Measurements from ENCODE around the gene PTPRN2. TPM values are rescaled to one million over a fixed set of nuclear protein-coding genes. Genes with fewer than 3 reads are reported as not detected.

Gene PTPRN2
- polyA plus RNA-seq, 2 donors: 0.37 to 0.40 TPM

DNA sequence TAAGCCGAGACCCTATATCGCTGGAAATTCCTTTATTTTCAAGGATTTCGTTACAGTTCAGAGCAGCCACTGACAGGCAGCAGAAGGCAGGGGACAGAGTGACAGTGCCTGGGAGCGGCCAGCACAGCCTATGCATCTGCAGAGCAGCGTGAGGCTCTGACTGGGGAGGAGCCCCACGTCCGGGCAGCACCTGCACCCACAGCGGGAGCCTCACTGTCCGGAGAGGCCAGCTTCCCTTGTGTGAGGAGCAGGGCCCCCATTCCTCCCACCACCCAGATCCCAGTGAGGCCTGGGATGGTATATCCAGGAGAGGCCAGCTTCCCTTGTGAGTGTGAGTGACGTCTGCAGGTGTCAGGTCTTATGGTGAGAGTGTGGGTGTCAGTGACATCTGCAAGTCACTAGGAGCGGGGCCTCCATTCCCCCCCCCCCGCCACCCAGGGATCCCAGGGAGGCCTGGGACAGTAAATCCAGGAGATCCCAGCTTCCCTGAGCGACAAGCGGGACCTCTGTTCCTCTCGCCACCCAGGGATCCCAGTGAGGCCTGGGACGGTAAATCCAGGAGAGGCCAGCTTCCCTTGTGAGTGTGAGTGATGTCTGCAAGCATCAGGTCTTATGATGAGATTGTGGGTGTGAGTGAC, 259.1 kb downstream of the PTPRN2 start:
- 86% methylated on average over 16 of the region's 16 CpGs for WGBS, 2 donors
- Histone ChIP-seq H3K4me3 (ENCODE audit: low read depth in 1 of 2, low read length in 2 of 2) (no peak overlapping the region), H3K36me3 (ENCODE audit: control insufficient read depth in 2 of 2, insufficient read depth in 2 of 2, low read length in 1 of 2) (no peaks in the 10 kb centered on the region), H3K27me3 (ENCODE audit: control insufficient read depth in 1 of 2, insufficient read depth in 2 of 2, low read length in 2 of 2) (no peaks in the 10 kb centered on the region), H3K9me3 (ENCODE audit: control insufficient read depth in 2 of 2, insufficient read depth in 1 of 2, low read depth in 1 of 2, low read length in 1 of 2) (peaks cover 4 to 8% of the 10 kb centered on the region in 2 donors), H3K27ac (ENCODE audit: low read depth in 2 of 2, low read length in 1 of 2) (no peak overlapping the region), H3K4me1 (ENCODE audit: control insufficient read depth in 2 of 2, insufficient read depth in 2 of 2, low read length in 1 of 2) (peaks cover 6 to 8% of the 10 kb centered on the region in 2 donors)

DNA sequence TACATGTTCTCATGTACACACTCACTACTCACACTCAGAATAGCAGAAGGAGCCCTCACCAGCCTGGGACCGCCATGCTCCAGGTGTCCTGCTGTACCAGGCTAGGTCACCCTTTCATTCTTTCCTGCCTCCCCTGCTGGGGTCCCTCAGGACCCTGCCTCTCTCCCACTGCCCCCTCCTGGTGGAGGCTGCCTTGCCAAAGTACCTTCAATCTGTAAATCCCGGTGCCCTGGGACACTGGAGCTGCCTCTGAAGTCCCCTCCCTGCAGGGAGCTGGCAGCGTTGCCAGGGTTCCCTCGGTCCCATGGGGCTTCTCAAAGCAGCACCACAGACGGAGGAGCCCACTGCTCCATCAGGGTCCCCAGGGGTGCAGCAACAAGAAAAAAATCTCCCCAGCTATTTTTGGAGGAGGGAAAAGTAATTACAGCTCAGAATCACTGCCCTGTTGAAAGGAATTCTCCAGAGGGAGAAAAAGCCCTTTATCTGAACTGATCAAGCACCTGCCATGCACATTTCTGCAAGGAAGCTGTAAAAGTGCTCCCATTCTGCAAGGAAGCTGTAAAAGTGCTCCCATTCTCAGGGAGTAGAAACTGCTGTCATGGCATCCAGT, 259.9 kb downstream of the PTPRN2 start:
- peaks cover 6 to 8% of the 10 kb centered on the region in 2 donors for H3K4me1 ChIP-seq (ENCODE audit: control insufficient read depth in 2 of 2, insufficient read depth in 2 of 2, low read length in 1 of 2)
- 60 to 79% methylated on average over 5 of the region's 5 CpGs for WGBS, 2 donors
- H3K27ac ChIP-seq (ENCODE audit: low read depth in 2 of 2, low read length in 1 of 2): no peak overlapping the region
- H3K36me3 ChIP-seq (ENCODE audit: control insufficient read depth in 2 of 2, insufficient read depth in 2 of 2, low read length in 1 of 2): no peaks in the 10 kb centered on the region
- no peak overlapping the region for H3K4me3 ChIP-seq (ENCODE audit: low read depth in 1 of 2, low read length in 2 of 2)
- no peaks in the 10 kb centered on the region for H3K27me3 ChIP-seq (ENCODE audit: control insufficient read depth in 1 of 2, insufficient read depth in 2 of 2, low read length in 2 of 2)
- H3K9me3 ChIP-seq (ENCODE audit: control insufficient read depth in 2 of 2, insufficient read depth in 1 of 2, low read depth in 1 of 2, low read length in 1 of 2): peaks cover 4 to 8% of the 10 kb centered on the region in 2 donors

DNA sequence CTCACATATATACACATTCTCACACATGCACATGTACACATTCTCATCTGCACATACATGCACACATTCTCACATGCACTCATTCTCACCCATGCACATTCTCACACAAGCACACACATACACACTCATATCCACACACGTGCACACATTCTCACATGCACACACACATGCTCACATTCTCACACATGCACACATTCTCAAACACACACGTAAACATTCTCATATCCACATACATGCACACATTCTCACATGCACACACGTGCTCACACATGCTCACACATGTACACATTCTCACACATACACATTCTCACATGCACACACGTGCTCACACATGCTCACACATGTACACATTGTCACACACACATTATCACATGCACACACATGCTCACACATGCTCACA, 260.6 kb downstream of the PTPRN2 start:
- Histone ChIP-seq H3K27me3 (ENCODE audit: control insufficient read depth in 1 of 2, insufficient read depth in 2 of 2, low read length in 2 of 2) (no peaks in the 10 kb centered on the region), H3K36me3 (ENCODE audit: control insufficient read depth in 2 of 2, insufficient read depth in 2 of 2, low read length in 1 of 2) (no peaks in the 10 kb centered on the region), H3K4me3 (ENCODE audit: low read depth in 1 of 2, low read length in 2 of 2) (no peak overlapping the region), H3K9me3 (ENCODE audit: control insufficient read depth in 2 of 2, insufficient read depth in 1 of 2, low read depth in 1 of 2, low read length in 1 of 2) (peaks cover 4 to 8% of the 10 kb centered on the region in 2 donors), H3K27ac (ENCODE audit: low read depth in 2 of 2, low read length in 1 of 2) (no peak overlapping the region), H3K4me1 (ENCODE audit: control insufficient read depth in 2 of 2, insufficient read depth in 2 of 2, low read length in 1 of 2) (peaks cover 6 to 8% of the 10 kb centered on the region in 2 donors)
- 88 to 89% methylated on average over 4 of the region's 4 CpGs for WGBS, 2 donors

DNA sequence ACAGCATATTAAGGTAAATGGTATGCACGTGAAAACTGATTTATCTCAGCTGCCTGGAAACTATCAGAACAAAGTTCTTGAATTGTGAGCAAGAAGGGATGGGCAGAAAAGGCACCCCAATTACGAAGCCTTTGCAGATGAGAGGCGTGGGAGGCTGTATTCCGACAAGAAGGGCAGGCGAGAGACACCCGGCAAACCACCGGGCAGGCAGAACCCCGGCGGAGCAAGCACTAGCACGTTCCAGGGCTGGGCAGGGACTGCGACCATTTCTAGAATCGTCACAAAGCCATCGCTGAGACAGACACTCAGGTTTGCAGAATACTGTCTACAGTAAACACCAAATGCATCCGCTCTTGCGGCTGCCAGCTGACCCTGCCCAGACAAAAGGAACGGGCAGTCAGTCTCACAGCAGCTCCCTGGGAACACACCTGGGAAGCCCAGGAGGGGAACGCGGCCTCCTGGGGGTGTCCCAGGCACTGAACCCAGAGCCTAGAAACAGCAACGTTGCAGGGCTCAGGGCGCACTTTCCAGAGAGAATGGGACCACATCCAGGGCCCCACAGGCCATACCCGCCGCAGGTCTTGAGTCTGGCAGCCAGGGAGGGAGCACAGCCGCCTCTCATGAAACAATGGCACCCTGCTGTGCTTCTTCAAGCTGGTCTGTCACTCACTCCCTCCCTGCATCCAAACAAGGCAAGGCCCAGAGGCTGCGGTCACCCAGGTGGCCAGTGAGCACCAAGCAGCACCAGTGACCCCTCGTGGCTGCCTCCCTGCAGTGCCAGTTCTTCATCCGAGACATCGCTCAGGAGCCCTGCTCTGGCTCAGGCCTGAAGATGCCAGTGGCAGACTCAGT, 261.9 kb downstream of the PTPRN2 start:
- Histone ChIP-seq H3K36me3 (ENCODE audit: control insufficient read depth in 2 of 2, insufficient read depth in 2 of 2, low read length in 1 of 2) (no peaks in the 10 kb centered on the region), H3K9me3 (ENCODE audit: control insufficient read depth in 2 of 2, insufficient read depth in 1 of 2, low read depth in 1 of 2, low read length in 1 of 2) (peaks cover 0 to 4% of the 10 kb centered on the region in 2 donors)
- 28 to 42% methylated on average over 27 of the region's 27 CpGs for WGBS, 2 donors

DNA sequence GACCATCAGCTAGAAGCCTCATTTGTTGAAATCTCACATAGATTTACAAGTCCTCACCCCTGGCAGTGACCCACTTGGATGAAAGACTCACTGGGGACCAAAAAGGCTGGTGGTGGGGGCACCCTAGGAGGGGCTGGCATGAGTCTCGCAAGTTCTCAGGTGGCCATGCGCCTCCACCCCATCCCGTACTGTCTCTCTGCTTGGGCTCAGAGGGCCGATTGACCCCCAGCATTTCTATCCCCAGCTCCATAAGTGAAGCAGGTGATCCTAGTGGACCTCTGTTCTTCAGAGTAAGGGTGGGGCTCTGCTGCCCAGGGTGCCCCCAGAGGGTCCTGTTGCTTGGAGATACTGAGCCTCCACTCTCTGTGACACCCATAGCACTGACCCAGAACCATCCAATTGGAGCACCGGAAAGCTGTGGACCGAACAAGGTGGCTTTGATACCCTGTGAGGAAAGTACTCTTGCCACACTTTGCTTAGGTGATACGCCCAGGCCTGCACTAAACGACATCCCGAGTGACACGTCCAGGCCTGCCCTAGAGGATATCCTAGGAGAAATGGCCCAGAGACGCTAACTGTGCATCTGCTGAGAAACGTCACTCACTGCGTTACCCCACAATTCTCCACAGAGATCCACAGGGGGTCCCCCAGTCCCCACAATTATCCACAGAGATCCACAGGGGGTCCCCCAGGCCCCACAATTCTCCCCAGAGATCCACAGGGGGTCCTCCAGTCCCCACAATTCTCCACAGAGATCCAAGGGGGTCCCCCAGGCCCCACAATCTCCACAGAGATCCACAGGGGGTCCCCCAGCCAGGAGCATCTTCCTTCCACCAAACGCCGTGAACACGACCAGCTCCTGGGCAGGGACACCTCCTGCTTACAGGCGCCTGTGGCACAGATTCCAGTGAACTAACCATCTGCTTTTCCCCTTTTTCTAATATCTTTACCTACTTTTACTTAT, 262.9 kb downstream of the PTPRN2 start:
- Histone ChIP-seq H3K27ac (ENCODE audit: low read depth in 2 of 2, low read length in 1 of 2) (peak overlapping the region; percentile 47 to 66), H3K4me1 (ENCODE audit: control insufficient read depth in 2 of 2, insufficient read depth in 2 of 2, low read length in 1 of 2) (peaks cover 6 to 8% of the 10 kb centered on the region in 2 donors), H3K9me3 (ENCODE audit: control insufficient read depth in 2 of 2, insufficient read depth in 1 of 2, low read depth in 1 of 2, low read length in 1 of 2) (peaks cover 0 to 7% of the 10 kb centered on the region in 2 donors), H3K36me3 (ENCODE audit: control insufficient read depth in 2 of 2, insufficient read depth in 2 of 2, low read length in 1 of 2) (no peaks in the 10 kb centered on the region), H3K4me3 (ENCODE audit: low read depth in 1 of 2, low read length in 2 of 2) (no peak overlapping the region), H3K27me3 (ENCODE audit: control insufficient read depth in 1 of 2, insufficient read depth in 2 of 2, low read length in 2 of 2) (no peaks in the 10 kb centered on the region)
- 58 to 76% methylated on average over 17 of the region's 17 CpGs for WGBS, 2 donors

More for the DNA sequence above, 261.9 kb downstream of the PTPRN2 start:
- Histone ChIP-seq H3K27me3 (ENCODE audit: control insufficient read depth in 1 of 2, insufficient read depth in 2 of 2, low read length in 2 of 2) (no peaks in the 10 kb centered on the region), H3K4me1 (ENCODE audit: control insufficient read depth in 2 of 2, insufficient read depth in 2 of 2, low read length in 1 of 2) (peaks cover 6 to 8% of the 10 kb centered on the region in 2 donors), H3K27ac (ENCODE audit: low read depth in 2 of 2, low read length in 1 of 2) (peak overlapping the region; percentile 13 to 21), H3K4me3 (ENCODE audit: low read depth in 1 of 2, low read length in 2 of 2) (no peak overlapping the region)

DNA sequence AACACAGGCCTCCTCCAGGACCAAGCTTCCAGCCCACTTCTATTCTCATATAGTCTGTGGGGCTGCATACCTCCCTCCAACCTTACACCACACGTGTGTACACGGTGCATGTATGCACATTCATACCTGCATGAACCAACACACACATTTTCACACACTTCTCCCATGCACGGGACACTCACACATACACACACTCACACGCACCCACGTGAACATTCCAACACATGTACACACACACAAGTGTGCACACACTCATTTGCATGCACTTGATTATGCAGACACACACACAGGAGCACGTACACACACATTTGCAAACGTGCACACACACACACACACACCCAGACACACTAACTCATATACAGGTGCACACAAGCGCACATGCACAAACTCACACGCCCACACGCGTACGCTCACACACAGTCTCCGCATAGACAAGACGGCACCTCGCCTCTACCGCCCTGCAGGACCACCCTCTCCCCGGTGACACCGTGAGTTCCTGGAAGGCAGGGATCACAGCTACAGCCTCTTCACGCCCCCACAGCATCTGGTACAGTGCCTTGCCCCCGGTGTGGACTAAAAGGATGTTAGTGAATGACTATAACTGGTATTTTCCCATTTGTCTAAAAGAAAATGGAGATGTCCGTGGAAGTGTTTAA, 263.8 kb downstream of the PTPRN2 start:
- Histone ChIP-seq H3K27ac (ENCODE audit: low read depth in 2 of 2, low read length in 1 of 2) (no peak overlapping the region), H3K9me3 (ENCODE audit: control insufficient read depth in 2 of 2, insufficient read depth in 1 of 2, low read depth in 1 of 2, low read length in 1 of 2) (peaks cover 0 to 7% of the 10 kb centered on the region in 2 donors), H3K27me3 (ENCODE audit: control insufficient read depth in 1 of 2, insufficient read depth in 2 of 2, low read length in 2 of 2) (no peaks in the 10 kb centered on the region), H3K36me3 (ENCODE audit: control insufficient read depth in 2 of 2, insufficient read depth in 2 of 2, low read length in 1 of 2) (no peaks in the 10 kb centered on the region), H3K4me3 (ENCODE audit: low read depth in 1 of 2, low read length in 2 of 2) (no peak overlapping the region), H3K4me1 (ENCODE audit: control insufficient read depth in 2 of 2, insufficient read depth in 2 of 2, low read length in 1 of 2) (peaks cover 3 to 8% of the 10 kb centered on the region in 2 donors)
- WGBS, 2 donors: 84% methylated on average over 21 of the region's 21 CpGs

DNA sequence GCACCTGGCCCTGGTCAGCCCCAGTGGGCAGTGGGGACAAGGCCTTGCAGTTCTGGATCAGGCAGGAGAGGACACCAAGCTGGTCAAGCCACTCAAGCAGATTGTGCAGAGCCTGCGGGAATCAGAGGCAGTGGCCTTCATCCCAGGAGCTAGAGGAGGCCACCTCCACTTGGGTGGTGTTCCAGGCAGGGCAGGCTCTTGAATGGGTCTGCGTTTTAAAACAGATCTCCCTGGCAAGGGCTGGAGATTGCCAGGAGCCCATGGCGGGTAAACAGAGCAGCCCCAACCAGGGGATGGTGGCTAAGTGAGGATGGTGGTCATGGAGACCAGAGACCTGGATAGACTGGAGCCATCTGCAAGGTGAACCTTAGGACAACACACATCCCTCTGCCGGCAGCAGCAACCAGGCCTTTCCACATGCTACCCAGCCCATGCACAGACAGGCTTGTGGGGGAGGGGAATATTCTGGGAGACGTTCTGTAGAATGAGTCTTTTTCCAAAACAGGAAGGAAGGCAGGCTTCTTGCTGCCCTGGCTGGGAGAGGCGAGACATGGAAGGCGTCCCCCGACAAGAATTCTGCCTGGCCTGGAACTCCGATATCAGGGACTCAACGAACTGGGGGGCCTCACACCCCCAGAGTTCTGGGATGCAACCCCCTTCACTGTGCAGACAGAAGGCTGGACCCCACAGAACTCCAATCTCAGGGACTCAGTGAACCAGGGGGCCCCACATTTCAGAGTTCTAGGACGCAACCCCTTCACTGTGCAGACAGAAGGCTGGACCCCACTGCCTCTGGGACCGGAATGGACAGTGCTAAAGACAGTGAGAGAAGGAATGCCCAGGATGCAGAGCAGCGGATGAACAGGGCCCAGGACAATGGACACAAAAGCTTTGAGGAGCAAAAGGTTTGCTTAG, 264.8 kb downstream of the PTPRN2 start:
- H3K36me3 ChIP-seq (ENCODE audit: control insufficient read depth in 2 of 2, insufficient read depth in 2 of 2, low read length in 1 of 2): no peaks in the 10 kb centered on the region
- peaks cover 3 to 8% of the 10 kb centered on the region in 2 donors for H3K4me1 ChIP-seq (ENCODE audit: control insufficient read depth in 2 of 2, insufficient read depth in 2 of 2, low read length in 1 of 2)
- WGBS, 2 donors: 59 to 63% methylated on average over 13 of the region's 13 CpGs
- no peak overlapping the region for H3K27ac ChIP-seq (ENCODE audit: low read depth in 2 of 2, low read length in 1 of 2)
- H3K9me3 ChIP-seq (ENCODE audit: control insufficient read depth in 2 of 2, insufficient read depth in 1 of 2, low read depth in 1 of 2, low read length in 1 of 2): peaks cover 0 to 7% of the 10 kb centered on the region in 2 donors
- H3K27me3 ChIP-seq (ENCODE audit: control insufficient read depth in 1 of 2, insufficient read depth in 2 of 2, low read length in 2 of 2): no peaks in the 10 kb centered on the region
- no peak overlapping the region for H3K4me3 ChIP-seq (ENCODE audit: low read depth in 1 of 2, low read length in 2 of 2)

DNA sequence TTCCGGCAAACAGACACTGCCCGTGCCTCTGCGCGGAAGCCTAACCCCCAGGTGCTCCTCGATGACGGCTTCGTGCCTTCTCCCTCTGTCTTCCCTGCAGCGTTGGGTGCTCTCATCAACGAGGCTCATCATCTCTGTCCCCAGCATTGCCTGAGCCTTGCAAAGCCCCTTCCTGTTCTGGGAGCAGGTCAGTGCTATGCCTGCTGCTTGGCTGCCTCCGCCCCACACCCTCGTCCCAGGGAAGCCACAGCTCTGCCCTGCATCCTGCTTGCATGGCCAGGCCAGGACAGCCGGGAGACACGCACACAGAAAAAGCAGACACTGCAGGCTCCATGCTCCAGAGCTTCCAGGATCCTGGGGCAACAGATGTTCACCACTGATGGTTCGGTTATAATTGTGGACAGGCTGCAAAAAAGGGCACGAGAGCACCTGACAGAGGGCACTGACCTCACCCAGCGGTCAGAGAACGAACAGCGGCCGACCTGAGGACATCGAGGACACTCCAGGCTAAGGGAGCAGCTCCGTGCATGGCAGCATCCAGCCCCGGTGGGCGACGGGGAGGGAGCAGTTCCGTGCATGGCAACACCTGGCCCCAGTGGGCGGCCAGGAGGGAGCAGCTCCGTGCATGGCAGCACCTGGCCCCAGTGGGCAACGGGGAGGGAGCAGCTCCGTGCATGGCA, 265.5 kb downstream of the PTPRN2 start:
- Histone ChIP-seq H3K9me3 (ENCODE audit: control insufficient read depth in 2 of 2, insufficient read depth in 1 of 2, low read depth in 1 of 2, low read length in 1 of 2) (peaks cover 0 to 7% of the 10 kb centered on the region in 2 donors), H3K4me3 (ENCODE audit: low read depth in 1 of 2, low read length in 2 of 2) (no peak overlapping the region), H3K27ac (ENCODE audit: low read depth in 2 of 2, low read length in 1 of 2) (no peak overlapping the region), H3K27me3 (ENCODE audit: control insufficient read depth in 1 of 2, insufficient read depth in 2 of 2, low read length in 2 of 2) (no peaks in the 10 kb centered on the region), H3K4me1 (ENCODE audit: control insufficient read depth in 2 of 2, insufficient read depth in 2 of 2, low read length in 1 of 2) (peaks cover 3 to 8% of the 10 kb centered on the region in 2 donors), H3K36me3 (ENCODE audit: control insufficient read depth in 2 of 2, insufficient read depth in 2 of 2, low read length in 1 of 2) (no peaks in the 10 kb centered on the region)
- WGBS, 2 donors: 84% methylated on average over 29 of the region's 29 CpGs
